ENCODE data around the gene VAV3.

VAV3 gene

GRCh38 chr1:107687849-107688753 is 276.9 kb downstream of the VAV3 start:
- DNase-seq (ENCODE audit: low read depth, low spot score): no peak

GRCh38 chr1:107683683-107684082 is 281.3 kb downstream of the VAV3 start:
- DNase-seq (ENCODE audit: low read depth, low spot score): no peak

GRCh38 chr1:107683191-107683657 is 281.8 kb downstream of the VAV3 start:
- no peak for DNase-seq (ENCODE audit: low read depth, low spot score)

GRCh38 chr1:107682467-107682866 is 282.5 kb downstream of the VAV3 start:
- no peak for DNase-seq (ENCODE audit: low read depth, low spot score)

GRCh38 chr1:107681001-107681479 is 283.9 kb downstream of the VAV3 start:
- DNase-seq (ENCODE audit: low read depth, low spot score): no peak

- DNase-seq (ENCODE audit: low read depth, low spot score): no peak
Observed at GRCh38 chr1:107680579-107680985, 284.4 kb downstream of the VAV3 start.

GRCh38 chr1:107679411-107679953 is 285.5 kb downstream of the VAV3 start:
- no peak for DNase-seq (ENCODE audit: low read depth, low spot score)

- no peak for DNase-seq (ENCODE audit: low read depth, low spot score)
Observed at GRCh38 chr1:107678993-107679392, 286.0 kb downstream of the VAV3 start.

- DNase-seq (ENCODE audit: low read depth, low spot score): no peak
Observed at GRCh38 chr1:107677697-107678096, 287.3 kb downstream of the VAV3 start.

GRCh38 chr1:107674486-107674885 is 290.5 kb downstream of the VAV3 start:
- DNase-seq (ENCODE audit: low read depth, low spot score): no peak

- no peak for DNase-seq (ENCODE audit: low read depth, low spot score)
Observed at GRCh38 chr1:107673006-107673405, 292.0 kb downstream of the VAV3 start.

- DNase-seq (ENCODE audit: low read depth, low spot score): no peak
Observed at GRCh38 chr1:107670397-107671040, 294.5 kb downstream of the VAV3 start.

- DNase-seq (ENCODE audit: low read depth, low spot score): no peak
Observed at GRCh38 chr1:107669996-107670395, 295.0 kb downstream of the VAV3 start.

- no peak for DNase-seq (ENCODE audit: low read depth, low spot score)
Observed at GRCh38 chr1:107668762-107669161, 296.2 kb downstream of the VAV3 start.

GRCh38 chr1:107666493-107666892 is 298.5 kb downstream of the VAV3 start:
- DNase-seq (ENCODE audit: low read depth, low spot score): no peak

- no peak for DNase-seq (ENCODE audit: low read depth, low spot score)
Observed at GRCh38 chr1:107664982-107665925, 299.7 kb downstream of the VAV3 start.

- DNase-seq (ENCODE audit: low read depth, low spot score): no peak
Observed at GRCh38 chr1:107662971-107663370, 302.0 kb downstream of the VAV3 start.

GRCh38 chr1:107661158-107661557 is 303.8 kb downstream of the VAV3 start:
- DNase-seq (ENCODE audit: low read depth, low spot score): no peak

- no peak for DNase-seq (ENCODE audit: low read depth, low spot score)
Observed at GRCh38 chr1:107659961-107660360, 305.0 kb downstream of the VAV3 start.

GRCh38 chr1:107657356-107657755 is 307.6 kb downstream of the VAV3 start:
- DNase-seq (ENCODE audit: low read depth, low spot score): no peak

GRCh38 chr1:107653765-107654164 is 311.2 kb downstream of the VAV3 start:
- DNase-seq (ENCODE audit: low read depth, low spot score): no peak
